HuH-7 (cell line): ENCODE measurements around the gene DNAH6.
"Not testable (repeated sequence)": the region's sequence is repeated elsewhere in the genome, so short reads cannot be mapped to it uniquely, and the experiment has no call there.

Source experiments
- DNase-seq: peaks from one replicate; pipeline ENCODE4 v3.0.0; 2011; ENCODE audit warnings: low spot score

Gene DNAH6, protein sequence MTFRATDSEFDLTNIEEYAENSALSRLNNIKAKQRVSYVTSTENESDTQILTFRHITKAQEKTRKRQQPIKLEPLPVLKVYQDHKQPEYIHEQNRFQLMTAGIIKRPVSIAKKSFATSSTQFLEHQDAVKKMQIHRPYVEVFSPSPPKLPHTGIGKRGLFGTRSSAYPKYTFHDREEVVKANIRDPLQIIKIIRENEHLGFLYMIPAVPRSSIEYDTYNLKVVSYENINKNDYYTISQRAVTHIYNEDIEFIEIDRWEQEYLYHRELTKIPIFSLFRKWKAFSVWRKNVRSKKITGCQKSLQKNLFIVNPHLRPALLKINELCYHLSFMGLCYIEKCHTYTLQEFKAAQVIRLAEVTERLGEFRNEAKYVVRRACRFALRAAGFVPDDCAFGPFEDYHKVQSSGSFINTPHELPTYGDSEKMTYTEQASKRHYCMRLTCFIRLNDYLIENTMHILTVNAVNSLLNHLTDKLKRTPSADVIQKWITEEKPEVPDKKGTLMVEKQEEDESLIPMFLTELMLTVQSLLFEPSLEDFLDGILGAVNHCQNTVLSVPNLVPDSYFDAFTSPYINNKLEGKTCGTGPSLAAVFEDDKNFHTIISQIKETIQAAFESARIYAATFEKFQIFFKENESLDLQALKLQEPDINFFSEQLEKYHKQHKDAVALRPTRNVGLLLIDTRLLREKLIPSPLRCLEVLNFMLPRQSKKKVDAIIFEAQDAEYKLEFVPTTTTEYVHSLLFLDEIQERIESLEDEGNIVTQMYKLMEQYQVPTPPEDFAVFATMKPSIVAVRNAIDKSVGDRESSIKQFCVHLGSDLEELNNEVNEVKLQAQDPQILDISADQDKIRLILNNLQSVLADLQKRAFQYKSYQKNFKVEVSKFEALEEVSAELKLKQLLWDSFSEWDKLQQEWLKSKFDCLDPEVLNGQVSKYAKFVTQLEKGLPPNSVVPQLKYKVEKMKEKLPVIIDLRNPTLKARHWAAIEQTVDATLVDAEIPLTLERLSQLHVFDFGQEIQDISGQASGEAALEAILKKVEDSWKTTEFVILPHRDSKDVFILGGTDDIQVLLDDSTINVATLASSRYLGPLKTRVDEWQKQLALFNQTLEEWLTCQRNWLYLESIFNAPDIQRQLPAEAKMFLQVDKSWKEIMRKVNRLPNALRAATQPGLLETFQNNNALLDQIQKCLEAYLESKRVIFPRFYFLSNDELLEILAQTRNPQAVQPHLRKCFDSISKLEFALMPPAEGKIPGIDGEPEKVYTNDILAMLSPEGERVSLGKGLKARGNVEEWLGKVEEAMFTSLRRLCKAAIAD (N-terminal part only)

DNA sequence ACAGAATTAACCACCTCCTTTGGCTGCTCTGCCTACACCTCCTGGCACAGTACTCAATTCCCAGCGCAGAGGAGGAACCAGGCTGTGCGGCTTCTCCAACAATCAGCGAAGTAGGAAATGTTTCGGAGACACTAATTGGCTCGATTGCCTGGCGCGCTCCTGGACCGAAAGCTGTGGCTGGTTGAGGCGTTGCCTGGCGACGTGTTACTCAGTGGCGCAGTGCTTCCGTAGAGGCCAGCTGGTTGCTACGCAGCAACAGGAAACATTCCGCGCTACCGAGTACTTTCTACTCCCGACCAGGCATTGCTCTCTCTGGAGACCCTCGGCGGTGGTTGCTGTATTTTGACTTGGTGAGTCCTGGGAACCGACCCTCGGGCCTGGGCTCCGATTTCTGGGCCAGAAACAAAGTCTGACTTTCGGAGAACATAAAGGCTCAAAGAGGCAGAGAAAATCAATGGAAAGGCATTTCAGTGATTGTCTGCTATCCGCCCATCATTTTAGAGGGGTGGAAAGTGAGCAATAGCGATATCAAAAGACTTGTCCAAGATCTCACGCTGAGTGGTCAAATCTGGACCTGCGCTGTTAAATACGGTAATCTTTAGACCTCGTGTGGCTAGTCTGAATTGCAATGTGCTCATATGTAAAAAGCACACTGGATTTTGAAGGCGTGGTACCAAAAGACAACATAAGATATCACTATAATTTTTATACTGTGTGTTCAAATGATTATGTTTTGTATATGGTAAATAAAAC, at the start of gene DNAH6:
TSS of gene DNAH6 (plus strand) at position 265 of the 753 bp plus-strand sequence. CDS start 1,329 bp downstream, outside the sequence.
- DNase-seq: no peak

DNA sequence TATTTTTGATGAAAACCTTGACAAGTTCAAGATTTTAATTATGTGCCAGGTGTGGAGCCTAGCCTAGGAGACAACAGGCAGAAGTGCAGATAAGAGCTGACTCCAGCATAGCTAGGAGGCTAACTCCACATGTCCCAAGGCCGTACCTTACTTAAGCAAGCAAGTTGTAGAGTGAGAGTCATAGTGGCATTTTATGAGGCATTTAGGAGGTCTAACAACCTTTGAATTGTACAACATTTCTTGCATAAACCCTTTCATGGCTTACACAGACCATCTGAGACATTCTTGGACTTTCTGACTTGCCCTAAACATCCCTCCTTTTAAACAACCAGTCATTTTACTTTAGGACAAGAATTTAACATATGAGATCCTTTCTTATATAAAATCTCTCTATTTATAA, 48.9 kb upstream of the DNAH6 start:
- no peak for DNase-seq

DNA sequence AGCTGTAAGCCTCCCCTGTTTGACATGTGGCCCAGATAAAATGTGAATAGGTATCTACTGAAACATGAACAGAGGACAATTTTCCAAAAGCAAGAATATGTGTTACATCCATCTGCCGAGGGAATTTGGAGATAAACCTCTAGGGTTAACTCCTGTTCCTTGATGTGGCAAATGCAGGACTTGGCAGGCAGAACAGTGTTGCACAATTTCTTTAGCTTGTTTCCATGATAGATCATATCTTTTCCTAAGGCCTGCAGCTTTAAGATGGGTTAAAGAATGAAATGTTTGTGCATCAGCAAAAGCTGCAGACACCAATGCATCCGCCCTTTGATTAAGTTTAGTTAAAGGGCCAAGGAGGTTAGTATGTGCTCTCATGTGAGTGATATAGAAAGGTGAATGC, 43.9 kb upstream of the DNAH6 start:
- DNase-seq: not testable (repeated sequence)

DNA sequence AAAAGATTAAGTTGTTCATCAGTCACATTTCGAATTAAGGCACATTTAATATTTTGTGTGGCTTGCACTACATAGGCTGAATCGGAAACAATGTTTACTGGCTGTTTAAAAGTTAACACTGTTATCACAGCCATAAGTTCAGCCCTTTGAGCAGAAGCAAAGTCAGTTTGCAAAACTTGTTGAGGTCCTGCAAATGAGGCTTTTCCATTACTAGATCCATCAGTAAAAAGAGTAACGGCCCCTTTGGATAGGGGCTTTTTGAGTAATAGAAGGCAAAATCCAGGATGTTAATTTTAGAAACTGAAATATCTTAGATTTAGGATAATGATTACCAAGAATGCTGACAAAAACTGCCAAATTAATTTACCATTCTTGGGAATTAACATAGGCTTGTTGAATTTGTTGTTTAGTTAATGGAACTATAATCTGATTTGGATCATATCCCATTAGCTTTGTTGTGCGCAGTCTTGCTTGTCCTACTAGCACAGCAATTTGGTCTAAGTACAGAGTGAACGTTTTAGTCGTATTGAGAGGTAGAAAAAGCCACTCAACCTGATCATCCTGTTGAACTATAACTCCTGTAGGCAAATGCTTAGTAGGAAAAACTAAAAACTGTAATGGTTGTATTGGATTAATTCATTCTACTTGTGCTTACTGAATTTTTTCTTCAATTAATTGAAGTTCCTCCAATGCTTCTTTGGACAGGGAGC, 43.3 kb upstream of the DNAH6 start:
- no peak for DNase-seq

DNA sequence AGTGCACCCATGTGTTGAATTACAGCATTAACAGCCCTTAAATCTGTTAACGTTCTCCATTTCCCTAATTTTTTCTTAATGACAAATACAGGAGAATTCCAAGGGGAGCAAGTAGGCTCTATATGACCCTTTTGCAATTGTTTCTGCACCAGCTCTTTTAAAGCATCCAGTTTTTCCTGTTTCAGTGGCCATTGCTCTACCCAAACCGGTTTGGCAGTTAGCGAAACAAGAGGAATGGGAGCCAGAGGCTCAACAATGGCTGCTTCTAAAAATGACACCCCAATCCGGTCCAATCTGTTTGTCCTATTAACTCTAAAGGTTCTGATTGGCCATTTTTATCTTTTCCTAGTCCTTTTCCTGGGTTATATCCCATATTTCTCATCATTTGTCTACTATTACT, 42.1 kb upstream of the DNAH6 start:
- DNase-seq: no peak

DNA sequence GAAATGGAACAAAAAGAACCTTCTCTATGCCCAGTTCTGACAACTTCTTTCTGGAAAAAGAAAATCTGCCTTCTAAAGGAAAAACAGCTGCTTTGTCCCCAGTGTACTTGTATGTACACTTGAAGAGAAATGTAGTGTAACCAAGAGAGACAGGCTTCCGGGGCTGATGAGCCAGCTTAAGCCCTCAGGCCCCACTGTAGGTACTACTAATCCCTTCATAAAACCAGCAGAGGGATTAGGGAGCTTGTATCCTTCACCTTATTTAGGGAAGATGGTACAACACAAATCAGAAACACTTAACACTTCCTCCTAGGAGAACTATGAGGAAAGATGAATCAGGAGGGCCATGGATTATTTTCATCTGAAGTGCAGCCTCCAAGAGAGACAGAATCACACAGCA, 38.4 kb upstream of the DNAH6 start:
- no peak for DNase-seq

DNA sequence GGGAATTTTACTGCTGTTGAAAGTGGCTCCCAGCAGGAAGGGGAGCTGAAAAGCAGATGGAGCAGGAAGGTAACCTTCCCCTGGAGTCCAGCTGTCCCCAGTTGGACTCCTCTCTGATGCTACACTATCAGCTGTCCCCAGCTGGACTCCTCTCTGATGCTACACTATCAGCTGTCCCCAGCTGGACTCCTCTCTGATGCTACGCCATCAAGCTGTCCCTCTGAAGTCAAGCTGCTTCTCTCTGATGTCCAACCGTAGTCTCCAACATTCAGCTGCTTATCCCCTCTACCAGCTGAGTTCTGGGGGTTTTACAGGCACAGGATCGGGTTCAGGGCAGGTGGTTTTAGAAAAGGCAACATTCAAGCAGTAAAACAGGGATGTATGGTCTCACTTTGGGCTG, 37.4 kb upstream of the DNAH6 start:
- no peak for DNase-seq

DNA sequence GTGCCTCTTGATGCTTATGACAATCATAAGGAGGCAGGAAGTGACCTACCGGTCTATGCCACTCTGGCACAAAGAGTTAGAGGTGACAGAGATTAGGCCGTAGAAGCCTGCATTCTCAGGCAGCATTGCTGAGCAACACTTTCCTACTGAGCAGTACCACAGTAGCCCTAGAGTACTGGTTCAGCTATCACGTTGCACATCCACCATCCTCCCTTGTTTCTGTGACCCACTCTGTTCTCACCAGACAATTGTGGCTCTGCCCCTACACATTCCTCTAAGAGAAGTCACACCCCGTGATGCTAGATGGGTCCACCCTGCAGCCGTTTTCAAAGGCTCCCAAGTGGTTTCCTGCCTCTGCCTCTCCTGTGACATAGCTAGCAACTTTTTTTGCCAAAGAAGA, 34.6 kb upstream of the DNAH6 start:
- DNase-seq: no peak

DNA sequence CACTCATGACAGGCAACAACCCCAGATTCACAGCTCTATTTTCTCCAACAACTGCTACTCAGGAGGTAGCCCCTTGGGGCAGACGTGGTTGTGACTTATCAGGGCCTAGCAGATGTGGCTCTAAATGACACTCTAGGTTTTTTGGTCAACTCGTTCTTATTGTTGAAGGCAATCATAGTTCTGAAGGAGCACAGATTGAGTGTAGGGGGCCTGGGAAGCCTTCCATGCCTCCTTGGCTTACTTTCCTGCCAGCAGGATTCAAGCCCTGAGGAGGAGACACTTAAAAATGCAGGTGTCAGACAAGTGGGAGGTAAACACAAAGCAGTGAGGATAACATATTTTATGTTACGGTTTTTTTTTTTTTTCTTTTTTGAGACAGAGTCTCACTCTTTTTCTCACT, 33.7 kb upstream of the DNAH6 start:
- no peak for DNase-seq

DNA sequence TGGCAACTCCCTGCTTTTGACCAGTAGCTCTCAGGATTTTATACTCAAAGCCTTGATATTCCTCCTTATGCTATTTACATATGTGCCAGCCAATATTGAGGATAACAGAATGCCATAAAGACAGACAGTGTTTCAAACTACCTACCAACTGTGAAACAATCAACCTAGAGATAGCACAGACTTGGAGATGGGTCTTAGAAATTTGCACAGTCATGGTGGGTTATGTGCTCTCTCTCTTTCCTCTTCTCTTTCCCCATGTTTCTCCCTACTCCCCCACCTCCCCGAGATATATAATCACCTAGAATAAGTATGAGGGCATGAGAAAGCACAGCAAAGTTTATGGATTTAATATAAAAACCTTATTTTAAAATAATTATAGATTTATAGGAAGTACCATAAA, 33.0 kb upstream of the DNAH6 start:
- DNase-seq: no peak

DNA sequence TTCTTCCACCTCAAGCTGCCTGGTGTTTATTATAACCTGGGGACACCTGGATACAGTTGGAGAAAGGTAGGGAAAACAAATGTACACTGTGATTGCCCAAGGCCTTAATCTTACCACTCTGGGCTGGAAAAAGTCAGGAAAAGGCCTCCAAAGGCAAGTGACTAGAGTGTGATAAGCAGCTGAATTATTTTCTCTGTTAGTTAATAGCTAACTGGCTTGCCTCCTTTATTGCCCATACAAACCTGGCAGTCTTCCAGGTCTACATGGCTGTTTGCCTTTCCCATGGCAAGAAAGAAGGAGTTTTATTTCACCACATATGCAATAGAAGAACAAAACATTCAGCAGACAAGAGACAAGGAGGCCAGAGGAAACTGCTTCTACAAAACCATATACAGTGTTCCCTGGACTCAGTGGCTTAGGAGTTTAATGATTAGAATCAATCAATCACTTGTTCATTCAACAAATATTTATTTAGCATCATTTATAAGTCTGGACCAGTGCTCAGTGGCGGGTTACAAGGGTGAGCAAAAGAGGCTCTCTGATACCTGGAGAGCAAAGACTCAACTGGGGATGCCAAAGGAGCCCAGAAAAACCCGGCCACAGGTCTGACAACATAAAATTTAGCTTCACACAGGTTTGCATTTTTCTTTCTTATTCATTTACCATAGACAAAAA, 29.7 kb upstream of the DNAH6 start:
- DNase-seq: peak; percentile 50

DNA sequence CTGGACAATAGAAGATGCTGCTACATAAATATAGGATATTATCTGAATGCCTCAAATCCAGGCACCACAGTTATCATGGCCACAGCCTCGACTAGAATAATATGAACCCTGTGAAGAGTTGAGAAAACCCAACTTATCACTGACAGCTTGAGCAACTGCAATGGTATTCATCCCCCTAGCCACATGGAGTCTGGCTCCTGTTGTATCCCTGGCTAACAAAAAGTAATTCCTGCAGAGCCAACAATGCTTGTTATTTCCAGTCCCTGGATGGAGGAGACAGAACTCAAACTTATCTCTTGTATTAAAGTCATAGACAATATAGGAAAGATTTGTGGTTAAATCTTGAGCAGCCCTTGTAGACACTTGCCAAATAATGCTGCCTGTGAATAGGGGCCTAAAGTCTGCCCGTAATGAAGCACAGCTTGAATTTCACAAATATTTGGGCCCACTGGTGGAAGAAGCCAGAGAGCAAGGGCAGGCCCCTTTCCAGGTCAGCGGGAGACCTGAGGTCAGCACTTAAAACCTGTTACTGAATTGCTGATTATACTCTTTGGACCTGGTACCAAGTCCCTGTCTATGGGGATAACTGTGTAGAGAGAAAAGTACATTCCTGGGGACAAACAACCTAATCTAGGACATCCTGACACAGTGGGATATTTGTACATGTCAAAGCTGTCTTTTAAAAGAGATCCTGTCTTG, 28.9 kb upstream of the DNAH6 start:
- peak; percentile 10 for DNase-seq

DNA sequence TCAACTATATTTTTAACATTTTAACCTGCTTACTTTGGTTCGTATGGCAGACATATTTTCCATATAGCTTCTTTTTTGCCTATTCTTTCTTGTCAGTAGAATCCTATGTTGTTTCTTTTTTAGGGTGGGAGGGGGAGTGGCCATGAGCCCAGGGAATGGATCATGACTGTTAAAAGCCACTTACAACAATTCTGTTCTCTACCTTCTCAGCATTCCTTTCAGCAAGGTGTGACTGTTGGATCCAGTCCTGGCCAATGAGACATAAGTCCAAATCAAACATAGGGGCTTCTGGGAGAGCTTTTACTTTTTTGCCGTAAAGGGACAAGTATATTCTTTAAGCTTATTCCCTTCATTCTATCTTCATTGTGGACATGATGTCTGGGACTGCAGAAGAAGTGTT, 25.0 kb upstream of the DNAH6 start:
- no peak for DNase-seq

DNA sequence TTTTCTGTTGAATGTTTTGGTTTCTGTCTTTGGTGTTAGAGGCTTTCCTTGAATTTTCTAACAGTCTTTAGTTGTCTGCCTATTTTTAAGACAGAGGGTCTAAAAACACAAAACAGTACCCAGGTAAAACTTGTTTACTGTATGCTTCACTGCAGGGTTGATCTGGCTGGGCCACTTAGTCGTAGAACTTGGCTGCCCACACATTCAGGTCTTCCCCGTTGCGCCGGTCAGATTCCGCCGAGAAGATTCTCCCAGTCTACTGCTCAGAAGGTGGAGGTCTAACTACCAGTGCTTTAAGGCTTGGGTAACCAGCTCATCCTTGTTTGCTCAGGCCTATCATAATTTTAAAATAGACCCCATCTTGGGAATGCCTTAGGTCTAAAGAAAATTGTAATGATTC, 24.6 kb upstream of the DNAH6 start:
- no peak for DNase-seq

DNA sequence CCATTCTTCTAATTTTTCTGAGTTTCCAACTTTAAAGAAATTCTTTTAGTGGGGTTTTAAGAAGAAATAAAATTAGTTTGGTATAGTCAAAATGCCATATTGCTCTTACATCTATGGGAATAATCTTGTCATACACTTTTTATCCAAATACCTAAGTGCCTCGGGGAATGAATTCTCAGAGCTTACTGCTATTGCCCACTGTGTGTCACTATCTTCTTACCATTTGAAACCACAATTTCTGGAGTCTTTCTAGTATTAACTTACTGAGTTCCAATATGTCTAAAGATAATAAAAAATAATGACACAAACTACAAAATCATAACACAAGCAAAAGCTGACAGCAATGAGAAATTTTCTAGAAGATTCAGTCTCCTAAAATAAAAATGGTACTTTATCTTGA, 23.7 kb upstream of the DNAH6 start:
- DNase-seq: no peak

DNA sequence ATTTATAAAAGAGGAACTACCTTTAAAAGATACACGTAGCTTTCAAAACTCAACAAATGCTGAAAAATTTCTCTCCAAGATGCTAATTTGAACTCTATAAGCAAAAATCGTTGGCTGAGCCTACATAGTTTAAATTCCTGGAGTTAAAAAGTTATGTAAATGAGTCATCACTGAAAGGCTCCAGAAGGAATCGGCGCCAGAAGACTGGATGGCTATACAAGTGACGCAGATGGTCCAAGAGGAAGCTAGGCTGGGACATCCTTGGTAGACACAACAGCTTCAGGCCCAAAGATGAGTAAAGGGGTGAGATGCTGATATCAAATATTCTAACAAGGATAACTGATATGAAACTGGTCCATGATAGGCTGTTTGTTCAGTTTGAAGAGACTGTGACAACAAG, 22.8 kb upstream of the DNAH6 start:
- DNase-seq: no peak

DNA sequence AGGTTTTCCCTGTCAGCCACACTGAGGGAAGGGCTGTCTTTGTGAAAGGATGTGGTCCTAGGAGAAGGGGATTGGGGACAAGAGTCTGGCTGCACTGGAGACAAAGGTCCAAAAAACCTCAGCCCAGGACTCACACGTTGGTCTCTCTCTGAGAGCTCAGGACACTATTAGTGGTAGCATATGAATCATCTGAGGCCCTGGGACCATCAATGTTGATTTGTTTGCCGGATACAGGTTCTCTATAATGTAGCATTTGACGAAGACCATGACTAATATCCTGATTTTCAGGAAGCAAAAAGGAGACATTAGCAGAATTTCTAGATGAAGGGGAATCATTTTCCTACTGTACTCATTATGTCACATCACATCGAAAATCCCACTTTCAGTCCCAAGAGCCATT, 22.2 kb upstream of the DNAH6 start:
- DNase-seq: no peak

DNA sequence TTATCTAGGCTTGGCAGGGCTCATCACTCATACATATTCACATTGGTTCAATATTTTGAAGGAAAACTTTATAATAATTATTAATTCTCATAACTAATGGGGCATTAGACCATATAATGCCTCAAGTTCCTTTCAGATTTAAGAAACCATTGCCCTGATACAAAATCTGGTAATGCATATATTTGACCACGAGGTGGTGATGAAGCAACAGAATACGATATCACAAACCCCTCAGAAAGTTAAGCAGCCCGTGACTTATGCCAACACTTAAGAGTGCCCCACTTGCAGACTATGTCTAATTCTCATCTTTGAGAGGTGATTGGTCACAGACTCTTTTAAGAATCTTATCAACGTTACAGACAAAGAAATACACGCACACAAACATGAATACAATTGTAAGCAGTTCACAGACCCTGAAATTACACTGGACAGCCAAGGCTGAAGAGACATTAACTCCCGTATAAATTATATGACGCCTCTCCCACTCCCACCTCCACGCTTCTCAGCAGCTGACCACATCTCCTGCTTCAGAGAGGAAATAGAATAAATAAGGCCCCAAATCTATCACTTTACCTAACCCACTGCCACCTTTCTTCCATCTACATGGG, 20.7 kb upstream of the DNAH6 start:
- peak; percentile 39 for DNase-seq

DNA sequence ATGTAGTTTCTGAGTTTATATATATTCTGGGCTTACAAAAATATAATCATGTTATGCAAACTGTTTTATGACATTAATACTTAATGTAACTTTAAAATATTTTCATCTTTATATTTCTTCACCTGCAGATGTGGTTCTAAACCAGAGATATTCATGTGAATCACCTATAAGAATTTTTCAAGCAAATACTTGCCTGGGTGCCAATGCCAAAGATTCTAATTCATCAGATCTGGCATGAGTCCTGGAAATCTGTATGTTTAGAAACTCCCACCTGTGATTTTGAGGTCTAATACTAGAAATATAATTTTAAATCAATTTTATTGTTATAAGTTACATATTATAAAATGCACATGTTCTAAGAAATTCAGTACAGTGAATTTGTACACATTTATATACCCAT, 19.9 kb upstream of the DNAH6 start:
- DNase-seq: no peak
